Transverse colon (tissue), 3 donors: ENCODE measurements around the gene PRR23E.

Experiments
- CTCF ChIP-seq, 5 experiments: fragments of 200-600 bp in 3 of 5; fragments of 450-650 bp in 2 of 5; sonication (generic) in 3 of 5; IDR thresholded peaks; 1 replicate in 2 of 5; 2 replicates in 3 of 5; pipeline ENCODE4 v1.5.1; 2016 to 2017; ENCODE audit warnings: antibody characterized with exemption in 5 of 5, inconsistent platforms in 3 of 5, mild to moderate bottlenecking in 2 of 5, moderate library complexity in 1 of 5
- EP300 ChIP-seq: sonication (generic); formaldehyde crosslinking; IDR thresholded peaks from one replicate; pipeline ENCODE4 v1.6.1; 2017; ENCODE audit warnings: antibody characterized with exemption, low read depth

GRCh38 chr3:127224118-127224517, 31.2 kb downstream of the PRR23E start:
- TF ChIP-seq CTCF (IDR thresholded peaks at IDR 0.05) (no peak), EP300 (no peak)
